K562 (cell line): ENCODE data around the gene B3GNT7.

Experiments
- EP300 ChIP-seq: IDR thresholded peaks from 2 replicates; pipeline ENCODE4 v1.6.1; 2012; ENCODE audit warnings: low read length, improper control_type of control experiment
- HCFC1 ChIP-seq: IDR thresholded peaks from 2 replicates; pipeline ENCODE4 v1.6.1; 2012; ENCODE audit warnings: low read depth, low read length, improper control_type of control experiment
- JUNB ChIP-seq: fragments of 450-650 bp; formaldehyde crosslinking; conservative IDR thresholded peaks from 2 replicates; pipeline ENCODE4 v1.4.0; 2020; ENCODE audit warnings: mild to moderate bottlenecking
- MYC ChIP-seq, 2 experiments: fragments of 250-450 bp in 1 of 2; sonication (Bioruptor Pico) in 1 of 2; IDR thresholded peaks; 2 replicates each; pipeline versions ENCODE4 v1.5.1 to v1.6.1; 2012 to 2021; ENCODE audit warnings: low read depth in 2 of 2, borderline replicate concordance in 1 of 2, improper control_type of control experiment in 1 of 2, low read length in 1 of 2, mild to moderate bottlenecking in 1 of 2, moderate library complexity in 1 of 2
- NBN ChIP-seq: fragments of 450-650 bp; IDR thresholded peaks from 2 replicates; pipeline ENCODE4 v1.6.1; 2016; ENCODE audit warnings: low read depth, mild to moderate bottlenecking
- SMAD4 ChIP-seq: fragments of 250-450 bp; sonication (Bioruptor Pico); conservative IDR thresholded peaks from 2 replicates; pipeline ENCODE4 v1.8.0; 2021; ENCODE audit warnings: inconsistent platforms, mild to moderate bottlenecking, moderate library complexity
- SMC3 ChIP-seq: conservative IDR thresholded peaks from 2 replicates; pipeline ENCODE4 v1.6.1; 2011; ENCODE audit warnings: low read depth, low read length, improper control_type of control experiment; ENCODE audit not compliant: insufficient read depth
- ZBTB7A ChIP-seq: IDR thresholded peaks from 2 replicates; pipeline ENCODE4 v1.6.1; 2011; ENCODE audit warnings: low read depth, mild to moderate bottlenecking, low read length, moderate library complexity, borderline replicate concordance; ENCODE audit not compliant: control insufficient read depth
- ZC3H11A ChIP-seq: IDR thresholded peaks from 2 replicates; pipeline ENCODE4 v1.6.1; 2012; ENCODE audit warnings: low read depth, low read length, improper control_type of control experiment
- ZNF146 ChIP-seq: IDR thresholded peaks from one replicate; pipeline ENCODE4 v1.6.1; 2018; ENCODE audit warnings: missing compliant biosample characterization; ENCODE audit not compliant: unreplicated experiment
- ZNF23 ChIP-seq: fragments of 250-450 bp; sonication (Bioruptor Pico); IDR thresholded peaks from 2 replicates; pipeline ENCODE4 v1.4.0; 2020; ENCODE audit warnings: mild to moderate bottlenecking
- ZZZ3 ChIP-seq: fragments of 450-650 bp; IDR thresholded peaks from 2 replicates; pipeline ENCODE4 v1.6.1; 2016; ENCODE audit warnings: antibody characterized with exemption, mild to moderate bottlenecking, moderate library complexity
- TF ChIP-seq, protein P1 (sequence below): fragments of 200-600 bp; sonication (generic); IDR thresholded peaks from one replicate; pipeline ENCODE4 v1.6.1; 2012; ENCODE audit warnings: mild to moderate bottlenecking, low read depth, low read length, inconsistent platforms
- TF ChIP-seq, protein P2 (sequence below): fragments of 150-350 bp; IDR thresholded peaks from 2 replicates; pipeline ENCODE4 v1.6.1; 2014; ENCODE audit warnings: low read depth, mild to moderate bottlenecking, low read length, borderline replicate concordance

DNA sequence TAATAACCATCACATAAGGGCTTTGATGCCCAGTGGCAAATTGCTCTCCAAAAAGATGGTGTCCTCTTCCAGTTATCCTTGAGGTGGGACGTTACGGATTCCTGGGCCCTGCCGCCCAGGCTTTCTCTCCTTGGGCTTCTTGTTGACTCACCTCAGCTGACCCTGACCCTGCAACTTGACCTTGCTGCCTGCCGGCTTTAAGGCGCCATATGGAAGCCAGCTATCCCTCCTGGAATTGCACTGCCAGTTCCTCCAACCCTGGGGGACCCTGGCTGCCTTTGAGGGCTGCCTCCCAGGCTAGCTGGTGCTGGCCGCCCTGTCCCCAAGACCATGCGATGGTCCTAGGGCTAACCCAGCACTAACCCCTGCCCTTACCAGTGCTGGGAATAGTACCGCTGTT lies 28.3 kb upstream of the B3GNT7 start:
- TF ChIP-seq SMAD4 (CRISPR knock-in tag) (no peak), EP300 (no peak), ZBTB7A (no peak), ZC3H11A (no peak), HCFC1 (no peak), NBN (no peak), ZNF146 (CRISPR knock-in tag) (no peak), ZNF23 (CRISPR knock-in tag) (no peak), SMC3 (no peak), ZZZ3 (no peak), JUNB (CRISPR knock-in tag) (no peak), MYC (IDR thresholded peaks at IDR 0.05; ENCODE audit: low read depth, low read length) (no peak), MYC (CRISPR knock-in tag; IDR thresholded peaks at IDR 0.05; ENCODE audit: borderline replicate concordance, low read depth) (no peak)
- TF ChIP-seq, protein P1, sequence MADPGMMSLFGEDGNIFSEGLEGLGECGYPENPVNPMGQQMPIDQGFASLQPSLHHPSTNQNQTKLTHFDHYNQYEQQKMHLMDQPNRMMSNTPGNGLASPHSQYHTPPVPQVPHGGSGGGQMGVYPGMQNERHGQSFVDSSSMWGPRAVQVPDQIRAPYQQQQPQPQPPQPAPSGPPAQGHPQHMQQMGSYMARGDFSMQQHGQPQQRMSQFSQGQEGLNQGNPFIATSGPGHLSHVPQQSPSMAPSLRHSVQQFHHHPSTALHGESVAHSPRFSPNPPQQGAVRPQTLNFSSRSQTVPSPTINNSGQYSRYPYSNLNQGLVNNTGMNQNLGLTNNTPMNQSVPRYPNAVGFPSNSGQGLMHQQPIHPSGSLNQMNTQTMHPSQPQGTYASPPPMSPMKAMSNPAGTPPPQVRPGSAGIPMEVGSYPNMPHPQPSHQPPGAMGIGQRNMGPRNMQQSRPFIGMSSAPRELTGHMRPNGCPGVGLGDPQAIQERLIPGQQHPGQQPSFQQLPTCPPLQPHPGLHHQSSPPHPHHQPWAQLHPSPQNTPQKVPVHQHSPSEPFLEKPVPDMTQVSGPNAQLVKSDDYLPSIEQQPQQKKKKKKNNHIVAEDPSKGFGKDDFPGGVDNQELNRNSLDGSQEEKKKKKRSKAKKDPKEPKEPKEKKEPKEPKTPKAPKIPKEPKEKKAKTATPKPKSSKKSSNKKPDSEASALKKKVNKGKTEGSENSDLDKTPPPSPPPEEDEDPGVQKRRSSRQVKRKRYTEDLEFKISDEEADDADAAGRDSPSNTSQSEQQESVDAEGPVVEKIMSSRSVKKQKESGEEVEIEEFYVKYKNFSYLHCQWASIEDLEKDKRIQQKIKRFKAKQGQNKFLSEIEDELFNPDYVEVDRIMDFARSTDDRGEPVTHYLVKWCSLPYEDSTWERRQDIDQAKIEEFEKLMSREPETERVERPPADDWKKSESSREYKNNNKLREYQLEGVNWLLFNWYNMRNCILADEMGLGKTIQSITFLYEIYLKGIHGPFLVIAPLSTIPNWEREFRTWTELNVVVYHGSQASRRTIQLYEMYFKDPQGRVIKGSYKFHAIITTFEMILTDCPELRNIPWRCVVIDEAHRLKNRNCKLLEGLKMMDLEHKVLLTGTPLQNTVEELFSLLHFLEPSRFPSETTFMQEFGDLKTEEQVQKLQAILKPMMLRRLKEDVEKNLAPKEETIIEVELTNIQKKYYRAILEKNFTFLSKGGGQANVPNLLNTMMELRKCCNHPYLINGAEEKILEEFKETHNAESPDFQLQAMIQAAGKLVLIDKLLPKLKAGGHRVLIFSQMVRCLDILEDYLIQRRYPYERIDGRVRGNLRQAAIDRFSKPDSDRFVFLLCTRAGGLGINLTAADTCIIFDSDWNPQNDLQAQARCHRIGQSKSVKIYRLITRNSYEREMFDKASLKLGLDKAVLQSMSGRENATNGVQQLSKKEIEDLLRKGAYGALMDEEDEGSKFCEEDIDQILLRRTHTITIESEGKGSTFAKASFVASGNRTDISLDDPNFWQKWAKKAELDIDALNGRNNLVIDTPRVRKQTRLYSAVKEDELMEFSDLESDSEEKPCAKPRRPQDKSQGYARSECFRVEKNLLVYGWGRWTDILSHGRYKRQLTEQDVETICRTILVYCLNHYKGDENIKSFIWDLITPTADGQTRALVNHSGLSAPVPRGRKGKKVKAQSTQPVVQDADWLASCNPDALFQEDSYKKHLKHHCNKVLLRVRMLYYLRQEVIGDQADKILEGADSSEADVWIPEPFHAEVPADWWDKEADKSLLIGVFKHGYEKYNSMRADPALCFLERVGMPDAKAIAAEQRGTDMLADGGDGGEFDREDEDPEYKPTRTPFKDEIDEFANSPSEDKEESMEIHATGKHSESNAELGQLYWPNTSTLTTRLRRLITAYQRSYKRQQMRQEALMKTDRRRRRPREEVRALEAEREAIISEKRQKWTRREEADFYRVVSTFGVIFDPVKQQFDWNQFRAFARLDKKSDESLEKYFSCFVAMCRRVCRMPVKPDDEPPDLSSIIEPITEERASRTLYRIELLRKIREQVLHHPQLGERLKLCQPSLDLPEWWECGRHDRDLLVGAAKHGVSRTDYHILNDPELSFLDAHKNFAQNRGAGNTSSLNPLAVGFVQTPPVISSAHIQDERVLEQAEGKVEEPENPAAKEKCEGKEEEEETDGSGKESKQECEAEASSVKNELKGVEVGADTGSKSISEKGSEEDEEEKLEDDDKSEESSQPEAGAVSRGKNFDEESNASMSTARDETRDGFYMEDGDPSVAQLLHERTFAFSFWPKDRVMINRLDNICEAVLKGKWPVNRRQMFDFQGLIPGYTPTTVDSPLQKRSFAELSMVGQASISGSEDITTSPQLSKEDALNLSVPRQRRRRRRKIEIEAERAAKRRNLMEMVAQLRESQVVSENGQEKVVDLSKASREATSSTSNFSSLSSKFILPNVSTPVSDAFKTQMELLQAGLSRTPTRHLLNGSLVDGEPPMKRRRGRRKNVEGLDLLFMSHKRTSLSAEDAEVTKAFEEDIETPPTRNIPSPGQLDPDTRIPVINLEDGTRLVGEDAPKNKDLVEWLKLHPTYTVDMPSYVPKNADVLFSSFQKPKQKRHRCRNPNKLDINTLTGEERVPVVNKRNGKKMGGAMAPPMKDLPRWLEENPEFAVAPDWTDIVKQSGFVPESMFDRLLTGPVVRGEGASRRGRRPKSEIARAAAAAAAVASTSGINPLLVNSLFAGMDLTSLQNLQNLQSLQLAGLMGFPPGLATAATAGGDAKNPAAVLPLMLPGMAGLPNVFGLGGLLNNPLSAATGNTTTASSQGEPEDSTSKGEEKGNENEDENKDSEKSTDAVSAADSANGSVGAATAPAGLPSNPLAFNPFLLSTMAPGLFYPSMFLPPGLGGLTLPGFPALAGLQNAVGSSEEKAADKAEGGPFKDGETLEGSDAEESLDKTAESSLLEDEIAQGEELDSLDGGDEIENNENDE = no peak
- TF ChIP-seq, protein P2, sequence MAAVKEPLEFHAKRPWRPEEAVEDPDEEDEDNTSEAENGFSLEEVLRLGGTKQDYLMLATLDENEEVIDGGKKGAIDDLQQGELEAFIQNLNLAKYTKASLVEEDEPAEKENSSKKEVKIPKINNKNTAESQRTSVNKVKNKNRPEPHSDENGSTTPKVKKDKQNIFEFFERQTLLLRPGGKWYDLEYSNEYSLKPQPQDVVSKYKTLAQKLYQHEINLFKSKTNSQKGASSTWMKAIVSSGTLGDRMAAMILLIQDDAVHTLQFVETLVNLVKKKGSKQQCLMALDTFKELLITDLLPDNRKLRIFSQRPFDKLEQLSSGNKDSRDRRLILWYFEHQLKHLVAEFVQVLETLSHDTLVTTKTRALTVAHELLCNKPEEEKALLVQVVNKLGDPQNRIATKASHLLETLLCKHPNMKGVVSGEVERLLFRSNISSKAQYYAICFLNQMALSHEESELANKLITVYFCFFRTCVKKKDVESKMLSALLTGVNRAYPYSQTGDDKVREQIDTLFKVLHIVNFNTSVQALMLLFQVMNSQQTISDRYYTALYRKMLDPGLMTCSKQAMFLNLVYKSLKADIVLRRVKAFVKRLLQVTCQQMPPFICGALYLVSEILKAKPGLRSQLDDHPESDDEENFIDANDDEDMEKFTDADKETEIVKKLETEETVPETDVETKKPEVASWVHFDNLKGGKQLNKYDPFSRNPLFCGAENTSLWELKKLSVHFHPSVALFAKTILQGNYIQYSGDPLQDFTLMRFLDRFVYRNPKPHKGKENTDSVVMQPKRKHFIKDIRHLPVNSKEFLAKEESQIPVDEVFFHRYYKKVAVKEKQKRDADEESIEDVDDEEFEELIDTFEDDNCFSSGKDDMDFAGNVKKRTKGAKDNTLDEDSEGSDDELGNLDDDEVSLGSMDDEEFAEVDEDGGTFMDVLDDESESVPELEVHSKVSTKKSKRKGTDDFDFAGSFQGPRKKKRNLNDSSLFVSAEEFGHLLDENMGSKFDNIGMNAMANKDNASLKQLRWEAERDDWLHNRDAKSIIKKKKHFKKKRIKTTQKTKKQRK = no peak
